H1 (cell line): ENCODE results near the gene TPM1. TPM values are rescaled to one million over a fixed set of nuclear protein-coding genes. Genes with fewer than 3 reads are reported as not detected.

Source experiments
- CTCF ChIA-PET: fragments of 300-600 bp; sonication (Branson Sonifier 250); formaldehyde crosslinking; loops from one replicate; lab custom pipeline; 2021; ENCODE audit not compliant: partially characterized antibody; lab: Charles Lee
- POLR2A ChIA-PET: fragments of 300-600 bp; sonication (Branson Sonifier 250); formaldehyde crosslinking; loops from one replicate; lab custom pipeline; 2021; ENCODE audit warnings: inconsistent platforms; ENCODE audit not compliant: partially characterized antibody; lab: Charles Lee
- DNase-seq, 2 experiments: peaks; one replicate each; pipeline versions ENCODE4 v3.0.0 to v3.0.0-alpha.2; 2010 to 2022; ENCODE audit warnings: low spot score in 2 of 2, low read depth in 1 of 2, mixed read lengths in 1 of 2
- FAIRE-seq: peaks from 2 replicates; lab custom pipeline; 2011; peaks lifted over from hg19 to GRCh38; lab: Jason Lieb, UNC
- H2AFZ ChIP-seq: 2 replicates; pipeline ENCODE4 v1.8.1; 2012; ENCODE audit warnings: low read length, inconsistent platforms
- H2AK5ac ChIP-seq: 2 replicates; pipeline ENCODE4 v1.6.1; 2013; ENCODE audit warnings: low read depth, low read length
- H2BK120ac ChIP-seq: replicated peaks from 2 replicates; pipeline ENCODE3; 2013; ENCODE audit warnings: low read depth, low read length, inconsistent platforms
- H2BK12ac ChIP-seq: 2 replicates; pipeline ENCODE4 v1.6.1; 2013; ENCODE audit warnings: low read depth, low read length
- H2BK15ac ChIP-seq: 2 replicates; pipeline ENCODE4 v1.6.1; 2013; ENCODE audit warnings: low read length
- H2BK20ac ChIP-seq: 2 replicates; pipeline ENCODE4 v1.6.1; 2013; ENCODE audit warnings: low read length
- H2BK5ac ChIP-seq: 2 replicates; pipeline ENCODE4 v1.6.1; 2013; ENCODE audit warnings: low read depth, low read length
- H3K14ac ChIP-seq: 2 replicates; pipeline ENCODE4 v1.6.1; 2013; ENCODE audit warnings: inconsistent platforms; ENCODE audit not compliant: insufficient read length
- H3K18ac ChIP-seq: 2 replicates; pipeline ENCODE4 v1.6.1; 2013; ENCODE audit warnings: low read length; ENCODE audit errors: extremely low read depth
- H3K23ac ChIP-seq: 2 replicates; pipeline ENCODE4 v1.6.1; 2013; ENCODE audit warnings: inconsistent platforms; ENCODE audit not compliant: insufficient read length
- H3K23me2 ChIP-seq: 2 replicates; pipeline ENCODE4 v1.6.1; 2013; ENCODE audit warnings: low read depth, low read length
- H3K27ac ChIP-seq: 2 replicates; pipeline ENCODE4 v1.6.1; 2011; ENCODE audit warnings: low read depth, low read length, inconsistent platforms
- H3K27me3 ChIP-seq, 4 experiments: replicated peaks in 1 of 4; 1 replicate in 1 of 4; 2 replicates in 3 of 4; pipeline versions ENCODE4 v1.6.1 to v1.8.1; 2011 to 2013; ENCODE audit warnings: low read length in 3 of 4, mild to moderate bottlenecking in 3 of 4, inconsistent platforms in 2 of 4, mixed read lengths in 2 of 4, moderate library complexity in 1 of 4; ENCODE audit not compliant: control insufficient read depth in 3 of 4, insufficient read depth in 3 of 4; ENCODE audit errors: extremely low read depth in 1 of 4
- H3K36me3 ChIP-seq, 4 experiments: 2 replicates each; pipeline versions ENCODE4 v1.6.1 to v1.8.1; 2011 to 2013; ENCODE audit warnings: mild to moderate bottlenecking in 4 of 4, low read length in 3 of 4, moderate library complexity in 2 of 4, control low read depth in 1 of 4, inconsistent platforms in 1 of 4; ENCODE audit not compliant: insufficient read depth in 4 of 4, control insufficient read depth in 2 of 4
- H3K4ac ChIP-seq: replicated peaks from 2 replicates; pipeline ENCODE3; 2013; ENCODE audit warnings: low read length, low read depth, mixed read lengths, inconsistent platforms; ENCODE audit not compliant: insufficient read length
- H3K4me1 ChIP-seq, 4 experiments: replicated peaks in 1 of 4; 1 replicate in 1 of 4; 2 replicates in 3 of 4; pipeline versions ENCODE4 v1.6.1 to v1.8.1; 2011 to 2013; ENCODE audit warnings: low read length in 3 of 4, inconsistent platforms in 2 of 4, mixed read lengths in 1 of 4; ENCODE audit not compliant: insufficient read depth in 4 of 4, control insufficient read depth in 3 of 4
- H3K4me2 ChIP-seq, 2 experiments: 2 replicates each; pipeline versions ENCODE4 v1.6.1 to v1.8.1; 2011 to 2013; ENCODE audit warnings: low read depth in 2 of 2, low read length in 2 of 2, control low read depth in 1 of 2, inconsistent platforms in 1 of 2, mild to moderate bottlenecking in 1 of 2; ENCODE audit not compliant: insufficient read depth in 1 of 2
- H3K4me3 ChIP-seq, 4 experiments: fragments of 200-600, 300-600 bp in 1 of 4; sonication (generic), shearing (Covaris generic), sonication (Bioruptor Twin) in 1 of 4; 2 replicates each; pipeline versions ENCODE4 v1.5.1 to v1.8.1; 2011 to 2016; ENCODE audit warnings: low read length in 4 of 4, low read depth in 3 of 4, control low read depth in 2 of 4, inconsistent platforms in 2 of 4, mild to moderate bottlenecking in 2 of 4, mixed read lengths in 1 of 4, moderate library complexity in 1 of 4; ENCODE audit not compliant: insufficient read depth in 2 of 4; ENCODE audit errors: extremely low read depth in 1 of 4
- H3K56ac ChIP-seq: replicated peaks from 2 replicates; pipeline ENCODE3; 2013; ENCODE audit warnings: low read depth, mild to moderate bottlenecking, mixed read lengths, low read length, inconsistent platforms; ENCODE audit not compliant: insufficient read length
- H3K79me1 ChIP-seq: 2 replicates; pipeline ENCODE4 v1.6.1; 2013; ENCODE audit warnings: low read depth, low read length, control low read depth
- H3K79me2 ChIP-seq, 2 experiments: 2 replicates each; pipeline versions ENCODE4 v1.6.1 to v1.8.1; 2012 to 2013; ENCODE audit warnings: low read length in 2 of 2, mild to moderate bottlenecking in 2 of 2, inconsistent platforms in 1 of 2; ENCODE audit not compliant: insufficient read depth in 2 of 2, control insufficient read depth in 1 of 2
- H3K9ac ChIP-seq, 4 experiments: replicated peaks in 1 of 4; 1 replicate in 1 of 4; 2 replicates in 3 of 4; pipeline versions ENCODE4 v1.6.1 to v1.8.1; 2011 to 2013; ENCODE audit warnings: low read depth in 3 of 4, low read length in 3 of 4, control low read depth in 2 of 4, mild to moderate bottlenecking in 2 of 4, moderate library complexity in 2 of 4, inconsistent platforms in 1 of 4; ENCODE audit errors: extremely low read depth in 1 of 4
- H3K9me3 ChIP-seq, 2 experiments: 2 replicates each; pipeline versions ENCODE4 v1.6.1 to v1.8.1; 2012 to 2013; ENCODE audit warnings: mild to moderate bottlenecking in 2 of 2, moderate library complexity in 2 of 2, control low read depth in 1 of 2, inconsistent platforms in 1 of 2, low read depth in 1 of 2, low read length in 1 of 2, mixed read lengths in 1 of 2; ENCODE audit not compliant: insufficient read depth in 2 of 2
- H4K20me1 ChIP-seq, 2 experiments: replicated peaks in 1 of 2; 2 replicates each; pipeline versions ENCODE3 to v1.8.1; 2011 to 2013; ENCODE audit warnings: inconsistent platforms in 2 of 2, low read length in 2 of 2, mild to moderate bottlenecking in 1 of 2; ENCODE audit not compliant: insufficient read depth in 2 of 2, control insufficient read depth in 1 of 2
- H4K5ac ChIP-seq: 2 replicates; pipeline ENCODE4 v1.6.1; 2013; ENCODE audit warnings: low read length, low read depth, mixed read lengths, inconsistent platforms; ENCODE audit not compliant: insufficient read length
- H4K8ac ChIP-seq: 2 replicates; pipeline ENCODE4 v1.8.0; 2013; ENCODE audit warnings: mild to moderate bottlenecking, moderate library complexity, low read length, inconsistent platforms; ENCODE audit not compliant: insufficient read depth; ENCODE audit errors: extremely low read depth
- H4K91ac ChIP-seq: replicated peaks from 2 replicates; pipeline ENCODE3; 2013; ENCODE audit warnings: low read length, mixed read lengths, inconsistent platforms; ENCODE audit not compliant: insufficient read length
- BACH1 ChIP-seq: IDR thresholded peaks from 2 replicates; pipeline ENCODE4 v1.6.1; 2012; ENCODE audit warnings: low read length, improper control_type of control experiment
- POLR2A ChIP-seq, 2 experiments: IDR thresholded peaks; 1 replicate in 1 of 2; 2 replicates in 1 of 2; pipeline ENCODE4 v1.6.1; 2011; ENCODE audit warnings: low read depth in 2 of 2, low read length in 2 of 2, mild to moderate bottlenecking in 2 of 2; ENCODE audit errors: control extremely low read depth in 1 of 2
- POLR2AphosphoS5 ChIP-seq: IDR thresholded peaks from 2 replicates; pipeline ENCODE4 v1.6.1; 2011; ENCODE audit warnings: low read depth, low read length
- SIN3A ChIP-seq, 2 experiments: IDR thresholded peaks in 1 of 2; conservative IDR thresholded peaks in 1 of 2; 2 replicates each; pipeline ENCODE4 v1.6.1; 2011 to 2012; ENCODE audit warnings: low read length in 2 of 2, improper control_type of control experiment in 1 of 2, low read depth in 1 of 2, mild to moderate bottlenecking in 1 of 2
- WGBS, 2 experiments: shearing (Covaris generic) in 1 of 2; methylation state at CpG; one replicate each; pipeline versions ENCODE4 v1.1.6 to v1.1.7; 2013 to 2015; ENCODE audit warnings: low lambda C conversion rate in 2 of 2, mixed read lengths in 2 of 2, inconsistent platforms in 1 of 2, low coverage in 1 of 2, missing lambda C conversion rate in 1 of 2; ENCODE audit not compliant: insufficient replicate concordance in 2 of 2, insufficient coverage in 1 of 2, insufficient read length in 1 of 2; ENCODE audit errors: extremely low coverage in 1 of 2, missing lambda C conversion rate in 1 of 2; 5-methylcytosine and 5-hydroxymethylcytosine counted together
- polyA plus RNA-seq, 7 experiments: library from polyadenylated mRNA; depleted of rRNA in 3 of 7; stranded (reverse) in 5 of 7; unstranded in 2 of 7; fragments of >200 nt in 5 of 7; fragments of 200-250 nt in 2 of 7; gene quantifications; 1 replicate in 5 of 7; 2 replicates in 1 of 7; 4 replicates in 1 of 7; pipeline versions ENCODE4 v1.2.1 to v1.2.3, GENCODE V29; 2011 to 2013; ENCODE audit warnings: missing spikeins in 2 of 7, mixed read lengths in 2 of 7
- total RNA-seq: library from RNA; stranded (reverse); fragmentation: NEBNext Ultra II Directional; extraction: Animal tissue kit (Norgen Biotek cat#: 25700); gene quantifications from 2 replicates; pipeline ENCODE4 v1.2.1, GENCODE V29; 2021

The TPM1 gene
- total and polyA plus RNA-seq, 2 of the 8 experiments (the other 6 are each of a cell fraction or from before 2014, with no cell fraction given), result 258 to 579 TPM

GRCh38 chr15:63041402-63041973 is 1.1 kb upstream of the TPM1 start:
- Histone ChIP-seq H4K20me1 (peaks cover 3 to 6% of the 10 kb centered on the region in 2 experiments), H3K27ac (no peak overlapping the region), H3K4me2 (peak overlapping the region; percentile 87 to 88), H2AFZ (no peak overlapping the region), H3K4me3 (peak overlapping the region; percentile 92 to 98 (median 96)), H3K27me3 (peaks cover 0 to 3% (median 0%) of the 10 kb centered on the region in 4 experiments; a peak in 2 of 7 replicates), H4K5ac (no peak overlapping the region), H3K9me3 (no peaks in the 10 kb centered on the region), H3K56ac (no peak overlapping the region), H3K79me2 (peaks cover 0 to 24% of the 10 kb centered on the region in 2 experiments; a peak in 2 of 4 replicates), H4K91ac (peak overlapping the region; percentile 4), H3K18ac (peak overlapping the region; percentile 73), H3K79me1 (no peaks in the 10 kb centered on the region), H3K4me1 (peaks cover 7 to 36% (median 21%) of the 10 kb centered on the region in 4 experiments), H2BK120ac (no peak overlapping the region), H3K9ac (peak overlapping the region; percentile 14 to 72 (median 58); a peak in 6 of 7 replicates), H3K4ac (no peak overlapping the region), H3K14ac (no peak overlapping the region), H2BK12ac (peak overlapping the region; percentile 95), H3K23me2 (peaks cover 13% of the 10 kb centered on the region; the same call in 1 of the 2 replicates), H2BK20ac (peak overlapping the region; percentile 40; the same call in 1 of the 2 replicates), H3K23ac (no peak overlapping the region), H4K8ac (peak overlapping the region; percentile 66; the same call in 1 of the 2 replicates), H2BK15ac (peak overlapping the region; percentile 84), H2BK5ac (peak overlapping the region; percentile 71), H2AK5ac (peak overlapping the region; percentile 57; the same call in 1 of the 2 replicates), H3K36me3 (peaks cover 5 to 31% (median 10%) of the 10 kb centered on the region in 4 experiments; a peak in 7 of 8 replicates)
- CTCF ChIA-PET, result interaction anchor here (0.6 to 3.6 kb wide), 7 partner anchors 15 to 293 kb away, joined by 3 to 16 read pairs (median 5); no protein-coding TSS in a partner anchor
- DNase-seq (no peak), FAIRE-seq (no peak)
- POLR2A ChIA-PET, result interaction anchor here (1.0 to 30.9 kb wide), 18 partner anchors 8 to 263 kb away, joined by 3 to 635 read pairs (median 6); no protein-coding TSS in a partner anchor
- WGBS, 2 experiments, result 38% methylated on average over 14 of the region's 14 CpGs; no CpG with 5 or more reads in 1 of the 2 experiments
- TF ChIP-seq POLR2AphosphoS5, result 0 out of 2 replicates have a peak, but pooled peaks have one; percentile 15
- no peak for TF ChIP-seq BACH1
- TF ChIP-seq POLR2A (IDR thresholded peaks at IDR 0.05; ENCODE audit: control extremely low read depth in 1 of 2, low read depth in 2 of 2, low read length in 2 of 2), result peak in 1 of 2 experiments; percentile 39; a peak in 2 of 3 replicates
- TF ChIP-seq SIN3A (conservative IDR thresholded peaks at IDR 0.05 in 1 of 2, IDR thresholded peaks at IDR 0.05 in 1 of 2; ENCODE audit: low read depth in 1 of 2, low read length in 2 of 2), result peak in 1 of 2 experiments; percentile 28; a peak in 1 of 4 replicates
